ENCODE results near the gene PTH1R.

Gene PTH1R

DNA sequence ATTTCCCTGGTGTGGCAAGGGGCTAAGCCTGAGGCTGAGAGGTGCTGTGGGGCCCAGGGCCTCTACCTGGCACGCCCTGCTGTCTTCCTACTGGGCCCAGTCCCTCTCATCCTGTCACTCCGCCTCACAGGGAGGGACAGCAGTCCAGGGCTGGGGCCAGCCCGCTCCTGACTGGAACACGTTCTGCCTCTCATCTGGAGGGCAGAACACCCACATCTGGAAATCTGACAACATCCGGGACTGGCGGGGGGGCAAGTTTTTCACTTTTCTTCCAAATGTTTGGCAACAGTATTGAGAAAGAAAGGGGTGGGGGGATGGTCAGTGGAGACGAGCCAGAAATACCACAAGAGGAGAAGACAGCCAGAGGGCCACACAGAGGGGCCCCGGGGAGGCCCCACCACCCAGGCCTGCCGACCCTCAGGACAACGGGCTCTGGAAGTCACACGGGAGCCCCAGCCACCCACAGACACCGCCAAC, 12.5 kb upstream of the PTH1R start:
- DNase-seq, result peak; percentile 41

DNA sequence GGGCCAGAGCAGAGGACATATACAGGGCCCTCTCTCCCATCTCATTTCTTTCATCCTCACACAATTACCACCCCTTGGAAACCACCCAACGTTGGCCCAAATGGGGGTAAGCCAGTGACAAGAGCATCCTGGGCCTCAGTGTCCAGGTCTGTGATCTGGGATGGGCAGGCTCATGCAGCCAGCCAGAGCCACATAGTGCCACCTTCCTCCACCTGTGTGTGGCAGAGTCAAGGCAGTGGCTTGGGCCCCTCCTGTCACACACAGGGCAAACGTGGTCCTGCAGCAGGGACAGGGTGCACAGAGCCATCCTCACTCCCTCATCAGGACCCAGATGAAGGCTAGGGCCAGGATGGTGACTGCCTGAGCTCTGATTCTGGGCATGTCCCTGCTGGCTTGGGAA, 12.0 kb upstream of the PTH1R start:
- no peak for DNase-seq

GRCh38 chr3:46866032-46866595, 11.4 kb upstream of the PTH1R start:
- DNase-seq, result no peak

DNA sequence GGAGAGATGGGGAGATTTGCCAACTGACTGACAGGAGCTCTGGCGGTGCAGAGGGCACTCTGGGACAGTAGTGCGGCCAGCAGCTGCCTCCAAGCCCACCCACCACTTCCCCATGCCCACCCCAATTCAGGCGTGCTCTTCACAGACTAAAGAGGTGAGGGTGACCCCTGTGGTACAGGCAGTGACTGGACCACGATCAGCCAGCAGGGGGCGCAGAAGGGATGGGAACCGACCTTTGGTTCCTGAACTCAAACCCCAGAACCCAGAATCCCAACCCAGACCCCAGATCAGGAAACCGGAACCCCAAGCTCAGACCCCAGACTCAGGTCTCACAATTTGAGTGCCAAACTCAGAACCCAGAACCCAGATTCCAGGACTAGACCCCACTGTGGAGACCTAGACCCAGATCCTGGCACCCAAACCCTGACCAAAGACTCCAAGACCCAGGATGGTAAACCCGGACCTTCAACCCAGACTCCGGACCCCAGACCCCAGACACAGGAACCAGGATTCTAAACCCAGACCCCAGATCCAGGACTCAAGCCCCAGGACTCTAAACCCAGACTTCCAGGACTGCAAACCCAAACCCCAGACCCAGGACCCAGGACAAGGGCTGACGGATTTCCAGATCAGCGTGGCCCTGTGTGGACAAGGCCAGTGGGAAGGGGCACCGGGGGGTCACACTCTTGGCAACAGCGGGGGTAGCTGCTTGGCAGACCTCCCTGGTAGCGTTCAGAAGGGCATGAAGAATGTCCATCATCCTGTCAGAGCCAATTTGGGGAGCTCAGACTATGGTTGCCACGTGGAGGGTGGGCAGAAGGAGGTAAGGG, 10.6 kb upstream of the PTH1R start:
- DNase-seq, result peak; percentile 8

DNA sequence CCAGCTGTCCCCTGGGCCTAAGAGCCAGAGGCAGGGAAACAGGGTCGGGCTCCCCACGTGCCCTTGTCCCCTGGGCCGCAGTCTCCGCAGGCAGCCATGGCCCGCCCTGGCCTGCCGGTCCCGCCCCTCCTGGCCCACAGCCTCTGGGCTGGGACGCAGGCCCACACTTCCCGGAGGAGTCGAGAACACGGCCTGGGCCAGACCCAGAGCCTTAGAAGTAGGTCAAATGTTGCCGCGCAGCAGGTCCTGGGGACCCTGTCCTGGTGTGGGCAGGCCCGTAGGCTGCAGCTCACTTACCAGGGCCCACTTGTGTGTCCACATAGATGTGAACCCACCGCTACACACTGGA, 10.0 kb upstream of the PTH1R start:
- DNase-seq, result no peak

DNA sequence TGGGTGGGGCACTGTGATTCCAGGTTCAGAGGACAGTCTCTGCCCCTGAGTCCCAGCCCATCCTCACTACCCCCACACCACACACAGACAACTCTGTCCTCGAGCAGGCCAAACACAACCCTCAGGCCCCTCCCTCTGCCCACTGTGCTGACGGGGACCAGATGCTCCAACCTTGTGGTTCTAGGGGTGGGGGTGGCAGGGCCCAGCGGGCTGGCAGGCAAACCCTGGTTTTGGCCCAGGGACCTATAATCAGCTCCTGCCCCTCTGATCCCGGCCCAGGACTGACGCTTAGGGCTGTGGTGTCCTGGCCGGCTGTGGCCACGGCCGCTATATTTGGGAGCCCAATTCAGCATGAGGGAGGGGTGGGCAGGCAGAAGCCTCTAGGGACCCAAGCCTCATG, 9.2 kb upstream of the PTH1R start:
- DNase-seq, result no peak

GRCh38 chr3:46868948-46869347, 8.6 kb upstream of the PTH1R start:
- no peak for DNase-seq

- no peak for DNase-seq
These were observed 8.1 kb upstream of the PTH1R start for GRCh38 chr3:46869440-46869839.

- no peak for DNase-seq
These were observed 6.9 kb upstream of the PTH1R start for GRCh38 chr3:46870651-46871050.

DNA sequence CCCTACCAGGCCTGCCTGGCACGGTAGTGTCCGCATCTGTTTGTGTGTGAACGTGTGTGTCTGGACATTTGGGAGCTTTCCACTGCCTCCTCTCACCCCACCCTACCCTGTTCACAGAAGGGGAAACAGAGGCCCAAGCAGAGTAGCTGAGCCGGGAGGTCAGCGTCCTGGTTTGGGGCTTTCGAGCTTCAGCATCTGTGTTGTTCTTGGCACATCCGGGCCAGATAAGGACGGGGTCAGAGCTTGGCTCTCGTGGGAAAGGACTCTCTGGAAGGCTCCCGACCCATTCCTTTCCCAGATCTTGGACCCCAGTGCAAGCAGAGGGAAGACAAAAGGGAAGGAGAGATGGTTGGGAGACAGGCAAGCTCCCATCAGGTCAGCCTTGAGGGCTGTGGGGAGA, 6.3 kb upstream of the PTH1R start:
- DNase-seq, result no peak

- DNase-seq, result no peak
These were observed 4.0 kb upstream of the PTH1R start for GRCh38 chr3:46873521-46873920.

DNA sequence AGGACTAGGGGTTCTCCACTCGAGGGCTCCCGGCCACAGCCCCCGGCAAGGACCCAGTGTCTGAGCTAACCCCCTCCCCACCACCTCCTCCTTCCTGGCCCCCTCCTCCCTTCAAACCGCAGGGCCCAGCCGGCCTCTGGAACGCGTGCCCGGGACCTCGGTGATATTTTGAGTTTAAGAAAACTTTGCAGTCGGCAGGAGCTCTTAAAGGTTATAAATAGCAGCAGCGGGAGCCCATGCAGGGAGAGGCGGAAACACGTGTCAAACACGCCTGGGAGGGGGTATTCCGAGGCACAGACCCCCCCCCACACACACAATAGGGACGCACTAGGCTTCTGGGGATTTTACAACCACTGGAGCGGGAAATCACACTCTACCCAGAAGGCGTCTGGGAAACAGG, 3.1 kb upstream of the PTH1R start:
- no peak for DNase-seq

GRCh38 chr3:46875560-46875959, 2.0 kb upstream of the PTH1R start:
- no peak for DNase-seq

- no peak for DNase-seq
These were observed 914 bp upstream of the PTH1R start for GRCh38 chr3:46876313-46877300.

GRCh38 chr3:46878781-46879436, 1.4 kb downstream of the PTH1R start:
- no peak for DNase-seq

DNA sequence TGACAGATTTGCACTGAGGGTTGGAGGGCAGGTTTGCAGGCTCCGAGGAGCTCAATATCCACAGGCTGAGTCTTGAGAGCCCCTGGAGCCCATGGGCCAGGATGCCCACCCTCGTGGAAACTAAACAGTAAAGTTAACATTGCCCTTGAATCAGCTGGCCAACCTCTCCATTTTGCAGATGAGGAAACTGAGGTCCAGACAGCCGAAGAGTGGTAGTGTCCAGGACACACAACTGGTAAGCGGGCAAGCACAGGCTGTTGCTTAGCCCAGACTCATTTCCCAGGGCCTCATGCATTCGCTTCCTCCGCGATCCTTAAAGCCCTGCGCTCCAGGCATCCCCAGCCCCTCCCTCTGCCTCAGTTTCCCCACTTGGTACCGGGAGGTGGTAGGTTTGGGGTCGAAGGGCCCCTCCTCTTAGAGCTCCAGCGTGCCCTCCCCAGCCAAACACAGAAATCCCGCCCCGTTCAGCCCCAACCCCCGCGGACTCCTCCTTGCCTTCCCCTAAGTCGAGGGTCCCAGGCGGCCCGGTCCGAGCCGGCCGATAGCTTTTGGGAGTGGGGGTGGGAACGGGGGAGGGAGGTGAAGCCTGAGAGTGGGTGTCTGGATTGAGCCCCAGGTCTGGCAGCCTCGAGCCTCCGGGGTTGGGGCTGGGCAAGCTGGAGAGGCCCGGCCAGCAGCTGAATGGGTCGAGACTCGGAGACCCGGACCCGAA, 3.5 kb downstream of the PTH1R start:
- DNase-seq, result no peak

- DNase-seq, result no peak
These were observed 4.3 kb downstream of the PTH1R start for GRCh38 chr3:46881596-46882376.

GRCh38 chr3:46882377-46883053, 5.0 kb downstream of the PTH1R start:
- no peak for DNase-seq

DNA sequence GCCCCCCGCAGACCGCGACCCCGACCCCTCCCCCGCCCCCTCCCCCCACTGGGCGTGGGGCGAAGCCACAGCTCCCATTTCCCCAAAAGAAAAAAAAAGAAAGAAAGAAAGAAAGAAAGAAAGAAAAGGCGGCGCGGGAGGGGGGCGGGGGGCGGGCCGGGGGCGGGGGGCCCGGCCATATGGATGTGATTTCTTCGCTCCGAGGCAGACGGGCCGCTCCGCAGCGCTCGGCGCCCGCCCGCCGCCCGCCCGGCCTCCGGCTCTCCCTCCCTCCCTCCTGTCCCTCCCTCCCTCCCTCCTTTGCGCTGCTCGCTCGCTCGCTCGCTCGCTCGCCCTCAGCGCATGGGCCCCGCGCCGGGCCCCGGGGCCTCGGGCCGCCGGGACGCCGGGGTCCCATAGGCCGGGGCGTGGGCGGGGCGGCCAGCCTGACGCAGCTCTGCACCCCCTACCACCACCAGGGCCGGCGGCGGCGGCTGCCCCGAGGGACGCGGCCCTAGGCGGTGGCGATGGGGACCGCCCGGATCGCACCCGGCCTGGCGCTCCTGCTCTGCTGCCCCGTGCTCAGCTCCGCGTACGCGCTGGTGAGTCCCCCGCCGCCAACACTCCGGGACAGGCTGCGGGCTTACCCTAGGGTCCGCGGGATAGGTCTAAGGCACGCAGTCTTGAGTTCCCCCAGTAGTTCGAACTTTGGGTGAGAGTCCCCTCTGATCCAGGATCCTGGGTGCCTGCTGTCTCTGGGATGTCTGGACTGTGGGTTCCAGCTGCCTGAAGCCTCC, 5.7 kb downstream of the PTH1R start:
- DNase-seq, result no peak

- DNase-seq, result no peak
These were observed 6.3 kb downstream of the PTH1R start for GRCh38 chr3:46883830-46884185.
